ENCODE results near the gene LARGE1.
"Not testable (repeated sequence)": the region's sequence is repeated elsewhere in the genome, so short reads cannot be mapped to it uniquely, and the experiment has no call there.

Gene LARGE1

GRCh38 chr22:33598821-33599220 lies 321.5 kb downstream of the LARGE1 start:
- no peak for DNase-seq (ENCODE audit: low read depth, low spot score)

- no peak for DNase-seq (ENCODE audit: low read depth, low spot score)
Observed at GRCh38 chr22:33597274-33597985, 322.8 kb downstream of the LARGE1 start.

- no peak for DNase-seq (ENCODE audit: low read depth, low spot score)
Observed at GRCh38 chr22:33593818-33594217, 326.5 kb downstream of the LARGE1 start.

GRCh38 chr22:33591946-33592345 lies 328.3 kb downstream of the LARGE1 start:
- no peak for DNase-seq (ENCODE audit: low read depth, low spot score)

GRCh38 chr22:33589297-33589696 lies 331.0 kb downstream of the LARGE1 start:
- DNase-seq (ENCODE audit: low read depth, low spot score), result no peak

GRCh38 chr22:33588860-33589259 lies 331.4 kb downstream of the LARGE1 start:
- DNase-seq (ENCODE audit: low read depth, low spot score), result no peak

GRCh38 chr22:33584152-33584551 lies 336.1 kb downstream of the LARGE1 start:
- no peak for DNase-seq (ENCODE audit: low read depth, low spot score)

GRCh38 chr22:33582822-33583400 lies 337.4 kb downstream of the LARGE1 start:
- DNase-seq (ENCODE audit: low read depth, low spot score), result no peak

- DNase-seq (ENCODE audit: low read depth, low spot score), result no peak
Observed at GRCh38 chr22:33580310-33580709, 340.0 kb downstream of the LARGE1 start.

GRCh38 chr22:33579448-33580093 lies 340.7 kb downstream of the LARGE1 start:
- DNase-seq (ENCODE audit: low read depth, low spot score), result no peak

- DNase-seq (ENCODE audit: low read depth, low spot score), result no peak
Observed at GRCh38 chr22:33578752-33579151, 341.5 kb downstream of the LARGE1 start.

GRCh38 chr22:33577862-33578411 lies 342.3 kb downstream of the LARGE1 start:
- DNase-seq (ENCODE audit: low read depth, low spot score), result no peak

- no peak for DNase-seq (ENCODE audit: low read depth, low spot score)
Observed at GRCh38 chr22:33576205-33576604, 344.1 kb downstream of the LARGE1 start.

- no peak for DNase-seq (ENCODE audit: low read depth, low spot score)
Observed at GRCh38 chr22:33575771-33576170, 344.5 kb downstream of the LARGE1 start.

- no peak for DNase-seq (ENCODE audit: low read depth, low spot score)
Observed at GRCh38 chr22:33575041-33575440, 345.2 kb downstream of the LARGE1 start.

- DNase-seq (ENCODE audit: low read depth, low spot score), result no peak
Observed at GRCh38 chr22:33573479-33573878, 346.8 kb downstream of the LARGE1 start.

- no peak for DNase-seq (ENCODE audit: low read depth, low spot score)
Observed at GRCh38 chr22:33572086-33572485, 348.2 kb downstream of the LARGE1 start.

- no peak for DNase-seq (ENCODE audit: low read depth, low spot score)
Observed at GRCh38 chr22:33570110-33570509, 350.2 kb downstream of the LARGE1 start.

- no peak for DNase-seq (ENCODE audit: low read depth, low spot score)
Observed at GRCh38 chr22:33569559-33569958, 350.7 kb downstream of the LARGE1 start.

GRCh38 chr22:33569018-33569417 lies 351.3 kb downstream of the LARGE1 start:
- no peak for DNase-seq (ENCODE audit: low read depth, low spot score)

- DNase-seq (ENCODE audit: low read depth, low spot score), result not testable (repeated sequence)
Observed at GRCh38 chr22:33566495-33566894, 353.8 kb downstream of the LARGE1 start.

GRCh38 chr22:33565580-33565995 lies 354.7 kb downstream of the LARGE1 start:
- no peak for DNase-seq (ENCODE audit: low read depth, low spot score)

GRCh38 chr22:33564683-33565082 lies 355.6 kb downstream of the LARGE1 start:
- no peak for DNase-seq (ENCODE audit: low read depth, low spot score)
